HEK293 (cell line): Measurements from ENCODE around the gene RPS27A.
"Not testable (repeated sequence)": the region's sequence is repeated elsewhere in the genome, so short reads cannot be mapped to it uniquely, and the experiment has no call there.

Source experiments
- TCF7L2 ChIP-seq: IDR thresholded peaks from 2 replicates; pipeline ENCODE4 v1.6.1; 2011; ENCODE audit warnings: low read depth, mild to moderate bottlenecking, inconsistent platforms, low read length, moderate library complexity, borderline replicate concordance
- ZNF510 ChIP-seq: fragments of 450-650 bp; formaldehyde crosslinking; IDR thresholded peaks from 2 replicates; pipeline ENCODE4 v1.5.1; 2018; ENCODE audit warnings: mild to moderate bottlenecking, missing genetic modification characterization, missing biosample characterization; ENCODE audit not compliant: insufficient replicate concordance
- TF ChIP-seq, protein P1 (sequence below): fragments of 450-650 bp; formaldehyde crosslinking; IDR thresholded peaks from 2 replicates; pipeline ENCODE4 v1.5.1; 2016; ENCODE audit warnings: missing biosample characterization, missing genetic modification characterization, low read depth
- TF ChIP-seq, protein P2 (sequence below): sonication (generic); formaldehyde crosslinking; IDR thresholded peaks from 2 replicates; pipeline ENCODE4 v1.8.1; 2022; ENCODE audit warnings: mild to moderate bottlenecking, moderate library complexity, missing genetic modification reagents
- TF ChIP-seq, protein P3 (sequence below): fragments of 450-650 bp; formaldehyde crosslinking; IDR thresholded peaks from 2 replicates; pipeline ENCODE4 v1.5.1; 2016; ENCODE audit warnings: missing biosample characterization, missing genetic modification characterization

DNA sequence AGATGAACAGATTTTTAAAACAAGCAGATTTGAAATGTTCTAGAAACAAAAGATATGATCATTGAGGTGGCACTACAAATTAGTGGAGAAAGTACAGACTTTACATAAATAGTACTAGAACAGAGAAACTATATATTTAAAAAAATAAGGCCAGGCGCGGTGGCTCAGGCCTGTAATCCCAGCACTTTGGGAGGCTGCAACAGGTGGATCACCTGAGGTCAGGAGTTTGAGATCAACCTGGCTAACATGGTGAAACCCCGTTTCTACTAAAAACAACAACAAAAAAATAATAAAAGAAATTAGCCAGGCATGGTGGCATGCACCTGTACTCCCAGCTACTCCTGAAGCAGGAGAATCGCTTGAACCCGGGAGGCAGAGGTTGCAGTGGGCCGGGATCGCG lies 45.7 kb upstream of the RPS27A start:
- TF ChIP-seq, protein P1, sequence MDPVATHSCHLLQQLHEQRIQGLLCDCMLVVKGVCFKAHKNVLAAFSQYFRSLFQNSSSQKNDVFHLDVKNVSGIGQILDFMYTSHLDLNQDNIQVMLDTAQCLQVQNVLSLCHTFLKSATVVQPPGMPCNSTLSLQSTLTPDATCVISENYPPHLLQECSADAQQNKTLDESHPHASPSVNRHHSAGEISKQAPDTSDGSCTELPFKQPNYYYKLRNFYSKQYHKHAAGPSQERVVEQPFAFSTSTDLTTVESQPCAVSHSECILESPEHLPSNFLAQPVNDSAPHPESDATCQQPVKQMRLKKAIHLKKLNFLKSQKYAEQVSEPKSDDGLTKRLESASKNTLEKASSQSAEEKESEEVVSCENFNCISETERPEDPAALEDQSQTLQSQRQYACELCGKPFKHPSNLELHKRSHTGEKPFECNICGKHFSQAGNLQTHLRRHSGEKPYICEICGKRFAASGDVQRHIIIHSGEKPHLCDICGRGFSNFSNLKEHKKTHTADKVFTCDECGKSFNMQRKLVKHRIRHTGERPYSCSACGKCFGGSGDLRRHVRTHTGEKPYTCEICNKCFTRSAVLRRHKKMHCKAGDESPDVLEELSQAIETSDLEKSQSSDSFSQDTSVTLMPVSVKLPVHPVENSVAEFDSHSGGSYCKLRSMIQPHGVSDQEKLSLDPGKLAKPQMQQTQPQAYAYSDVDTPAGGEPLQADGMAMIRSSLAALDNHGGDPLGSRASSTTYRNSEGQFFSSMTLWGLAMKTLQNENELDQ (tag by site-specific recombination): not testable (repeated sequence)
- not testable (repeated sequence) for TF ChIP-seq TCF7L2; ZNF510 (tag by site-specific recombination)
- TF ChIP-seq, protein P2, sequence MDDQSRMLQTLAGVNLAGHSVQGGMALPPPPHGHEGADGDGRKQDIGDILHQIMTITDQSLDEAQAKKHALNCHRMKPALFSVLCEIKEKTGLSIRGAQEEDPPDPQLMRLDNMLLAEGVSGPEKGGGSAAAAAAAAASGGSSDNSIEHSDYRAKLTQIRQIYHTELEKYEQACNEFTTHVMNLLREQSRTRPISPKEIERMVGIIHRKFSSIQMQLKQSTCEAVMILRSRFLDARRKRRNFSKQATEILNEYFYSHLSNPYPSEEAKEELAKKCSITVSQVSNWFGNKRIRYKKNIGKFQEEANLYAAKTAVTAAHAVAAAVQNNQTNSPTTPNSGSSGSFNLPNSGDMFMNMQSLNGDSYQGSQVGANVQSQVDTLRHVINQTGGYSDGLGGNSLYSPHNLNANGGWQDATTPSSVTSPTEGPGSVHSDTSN (CRISPR knock-in tag): not testable (repeated sequence)
- TF ChIP-seq, protein P3, sequence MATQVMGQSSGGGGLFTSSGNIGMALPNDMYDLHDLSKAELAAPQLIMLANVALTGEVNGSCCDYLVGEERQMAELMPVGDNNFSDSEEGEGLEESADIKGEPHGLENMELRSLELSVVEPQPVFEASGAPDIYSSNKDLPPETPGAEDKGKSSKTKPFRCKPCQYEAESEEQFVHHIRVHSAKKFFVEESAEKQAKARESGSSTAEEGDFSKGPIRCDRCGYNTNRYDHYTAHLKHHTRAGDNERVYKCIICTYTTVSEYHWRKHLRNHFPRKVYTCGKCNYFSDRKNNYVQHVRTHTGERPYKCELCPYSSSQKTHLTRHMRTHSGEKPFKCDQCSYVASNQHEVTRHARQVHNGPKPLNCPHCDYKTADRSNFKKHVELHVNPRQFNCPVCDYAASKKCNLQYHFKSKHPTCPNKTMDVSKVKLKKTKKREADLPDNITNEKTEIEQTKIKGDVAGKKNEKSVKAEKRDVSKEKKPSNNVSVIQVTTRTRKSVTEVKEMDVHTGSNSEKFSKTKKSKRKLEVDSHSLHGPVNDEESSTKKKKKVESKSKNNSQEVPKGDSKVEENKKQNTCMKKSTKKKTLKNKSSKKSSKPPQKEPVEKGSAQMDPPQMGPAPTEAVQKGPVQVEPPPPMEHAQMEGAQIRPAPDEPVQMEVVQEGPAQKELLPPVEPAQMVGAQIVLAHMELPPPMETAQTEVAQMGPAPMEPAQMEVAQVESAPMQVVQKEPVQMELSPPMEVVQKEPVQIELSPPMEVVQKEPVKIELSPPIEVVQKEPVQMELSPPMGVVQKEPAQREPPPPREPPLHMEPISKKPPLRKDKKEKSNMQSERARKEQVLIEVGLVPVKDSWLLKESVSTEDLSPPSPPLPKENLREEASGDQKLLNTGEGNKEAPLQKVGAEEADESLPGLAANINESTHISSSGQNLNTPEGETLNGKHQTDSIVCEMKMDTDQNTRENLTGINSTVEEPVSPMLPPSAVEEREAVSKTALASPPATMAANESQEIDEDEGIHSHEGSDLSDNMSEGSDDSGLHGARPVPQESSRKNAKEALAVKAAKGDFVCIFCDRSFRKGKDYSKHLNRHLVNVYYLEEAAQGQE (tag by site-specific recombination): not testable (repeated sequence)
